GM21737 (cell line): Measurements from ENCODE around the gene LRCH4.
A peak's percentile ranks its signal among the peaks of the same experiment; 100 is the strongest.

Experiments used
- ATAC-seq: cut with Tn5 transposase; IDR thresholded peaks from one replicate; pipeline ENCODE4 v1.9.1; 2021; ENCODE audit warnings: mild to moderate bottlenecking, moderate library complexity; ENCODE audit not compliant: unreplicated experiment

The LRCH4 gene

GRCh38 chr7:100604976-100605911 is 19.3 kb upstream of the LRCH4 start:
- ATAC-seq: no peak

GRCh38 chr7:100604028-100604975 is 18.4 kb upstream of the LRCH4 start:
- ATAC-seq: peak; percentile 46

DNA sequence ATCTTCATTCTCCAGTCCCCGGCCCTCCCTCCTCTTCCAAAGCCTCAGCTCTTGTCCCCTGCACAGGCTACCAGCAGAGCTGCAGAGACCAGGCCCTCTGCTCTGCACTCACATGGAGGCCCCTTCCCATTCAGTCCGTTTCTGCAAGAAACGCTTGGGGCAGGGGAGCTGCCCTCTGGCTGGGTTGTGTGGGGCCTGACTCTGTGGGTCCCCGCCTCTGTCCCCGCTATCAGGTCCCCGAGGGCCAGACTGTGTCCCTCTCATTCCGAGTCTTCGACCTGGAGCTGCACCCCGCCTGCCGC is 17.7 kb upstream of the LRCH4 start:
- no peak for ATAC-seq

DNA sequence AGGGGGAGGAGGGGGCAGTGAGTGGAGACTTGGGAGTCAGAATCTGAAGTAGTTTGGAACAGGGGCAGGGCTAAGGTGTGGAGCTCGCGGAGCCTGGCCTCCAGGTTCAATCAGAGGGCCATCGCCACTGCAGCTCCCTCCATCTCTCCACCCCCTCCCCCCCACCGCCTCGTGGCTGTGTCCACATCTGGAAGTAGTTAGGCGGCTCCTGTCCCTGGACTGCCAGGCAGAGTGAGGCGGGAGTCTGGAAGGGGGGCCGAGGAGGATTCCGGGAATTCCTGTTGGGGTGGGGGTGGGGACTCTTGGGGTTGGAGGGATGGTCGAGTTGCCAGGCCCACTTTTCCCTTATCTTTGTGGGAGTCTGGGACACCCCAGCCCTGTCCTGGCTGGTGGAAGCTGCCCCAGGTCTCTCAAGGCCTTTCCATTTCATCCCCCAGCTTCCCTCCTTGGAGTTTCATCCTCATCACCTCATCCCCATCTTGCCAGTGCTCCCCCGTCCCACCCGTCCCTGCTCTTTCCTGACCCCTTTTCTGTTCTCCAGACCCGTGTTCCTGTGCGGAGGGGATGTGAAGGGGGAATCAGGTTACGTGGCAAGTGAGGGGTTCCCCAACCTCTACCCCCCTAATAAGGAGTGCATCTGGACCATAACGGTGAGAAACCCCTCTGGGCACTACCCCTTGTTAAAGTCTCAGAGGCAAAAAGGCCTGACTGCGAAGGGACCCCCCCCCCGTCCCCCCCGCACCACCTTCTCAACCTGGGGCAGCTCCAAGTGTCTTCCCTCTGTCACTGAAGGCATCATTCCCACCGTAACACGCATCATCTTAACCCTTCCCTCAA is 17.2 kb upstream of the LRCH4 start:
- ATAC-seq: no peak

DNA sequence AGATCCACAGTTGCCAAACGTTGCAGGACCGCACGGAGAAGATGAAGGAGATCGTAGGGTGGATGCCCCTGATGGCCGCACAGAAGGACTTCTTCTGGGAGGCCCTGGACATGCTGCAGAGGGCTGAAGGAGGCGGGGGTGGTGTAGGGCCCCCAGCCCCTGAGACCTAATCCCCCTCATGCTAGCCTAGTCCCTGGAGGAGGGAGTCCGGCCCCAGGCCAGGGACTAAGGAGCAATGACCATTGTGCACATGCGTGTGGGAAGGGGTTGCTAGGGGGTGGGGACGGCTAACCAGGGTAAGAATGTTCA is 14.8 kb upstream of the LRCH4 start:
- ATAC-seq: no peak

DNA sequence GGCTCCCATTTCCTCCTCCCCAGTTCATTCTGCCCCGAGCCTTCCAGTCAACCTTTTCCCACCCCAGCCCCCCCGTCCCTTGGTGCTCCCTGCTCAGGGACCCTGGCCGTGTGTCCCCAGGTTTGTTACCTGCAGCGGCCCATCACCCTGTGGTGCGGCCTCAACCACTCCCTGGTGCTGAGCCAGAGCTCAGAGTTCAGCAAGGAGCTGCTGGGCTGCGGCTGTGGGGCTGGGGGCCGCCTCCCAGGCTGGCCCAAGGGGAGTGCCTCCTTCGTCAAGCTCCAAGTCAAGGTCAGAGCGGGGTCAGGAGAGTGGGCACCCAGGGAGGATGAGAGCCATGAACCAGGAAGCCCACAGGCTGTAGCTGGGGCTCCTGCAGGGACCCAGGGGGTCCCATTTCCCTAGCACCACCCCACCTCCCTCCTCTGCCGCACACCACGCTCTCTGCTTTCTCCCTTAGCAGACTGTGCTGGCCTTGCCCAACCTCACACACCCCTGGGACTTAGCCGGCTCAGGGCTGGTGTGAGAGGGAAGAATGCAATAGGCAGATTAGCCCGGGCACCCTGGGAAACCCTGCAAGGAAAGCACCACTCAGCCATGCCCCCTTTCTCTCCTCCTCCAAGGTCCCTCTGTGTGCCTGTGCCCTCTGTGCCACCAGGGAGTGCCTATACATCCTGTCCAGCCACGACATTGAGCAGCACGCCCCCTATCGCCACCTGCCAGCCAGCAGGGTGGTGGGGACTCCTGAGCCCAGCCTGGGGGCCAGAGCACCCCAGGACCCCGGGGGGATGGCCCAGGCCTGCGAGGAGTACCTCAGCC is 14.2 kb upstream of the LRCH4 start:
- no peak for ATAC-seq

- ATAC-seq: no peak
Observed at GRCh38 chr7:100598425-100598824, 12.5 kb upstream of the LRCH4 start.

- ATAC-seq: no peak
Observed at GRCh38 chr7:100595188-100595587, 9.3 kb upstream of the LRCH4 start.

DNA sequence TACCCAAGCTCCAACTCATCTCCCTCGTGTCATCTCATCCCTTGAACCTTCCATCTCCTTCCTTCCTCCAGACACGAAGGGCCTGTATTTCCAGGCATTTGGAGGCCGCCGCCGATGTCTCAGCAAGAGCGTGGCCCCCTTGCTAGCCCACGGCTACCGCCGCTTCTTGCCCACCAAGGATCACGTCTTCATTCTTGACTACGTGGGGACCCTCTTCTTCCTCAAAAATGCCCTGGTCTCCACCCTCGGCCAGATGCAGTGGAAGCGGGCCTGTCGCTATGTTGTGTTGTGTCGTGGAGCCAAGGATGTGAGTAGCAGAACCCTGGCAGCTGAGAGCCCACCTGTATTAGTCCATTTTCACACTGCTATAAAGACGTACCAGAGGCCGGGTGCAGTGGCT is 5.7 kb upstream of the LRCH4 start:
- no peak for ATAC-seq

GRCh38 chr7:100590077-100590737 is 4.3 kb upstream of the LRCH4 start:
- ATAC-seq: no peak

GRCh38 chr7:100589341-100589947 is 3.5 kb upstream of the LRCH4 start:
- no peak for ATAC-seq

DNA sequence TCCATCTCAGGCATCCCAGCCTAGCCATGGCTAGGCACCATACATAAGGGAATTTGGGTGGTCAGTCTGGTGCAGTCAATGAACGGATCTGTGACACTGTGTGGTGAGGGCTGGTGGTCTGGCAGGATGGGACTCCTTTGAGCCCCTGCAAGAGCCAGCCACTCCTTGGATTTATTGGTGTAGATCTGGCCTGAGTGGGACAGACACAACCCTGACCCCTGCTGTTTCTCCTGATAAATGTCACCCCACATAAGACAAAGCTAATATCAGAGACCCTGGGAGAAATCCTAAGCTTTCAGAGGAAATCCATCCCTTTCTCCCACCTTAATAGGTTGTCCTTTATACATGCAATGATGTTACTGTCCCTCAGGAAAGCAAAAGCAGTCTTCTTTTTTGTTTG is 2.5 kb upstream of the LRCH4 start:
- ATAC-seq: no peak

- ATAC-seq: peak; percentile 77
Observed at GRCh38 chr7:100586266-100587025, 517 bp upstream of the LRCH4 start, which contains the start of gene FBXO24. FBXO24 (plus strand) TSS chr7:100586328; CDS start chr7:100586626, 298 bp downstream.

DNA sequence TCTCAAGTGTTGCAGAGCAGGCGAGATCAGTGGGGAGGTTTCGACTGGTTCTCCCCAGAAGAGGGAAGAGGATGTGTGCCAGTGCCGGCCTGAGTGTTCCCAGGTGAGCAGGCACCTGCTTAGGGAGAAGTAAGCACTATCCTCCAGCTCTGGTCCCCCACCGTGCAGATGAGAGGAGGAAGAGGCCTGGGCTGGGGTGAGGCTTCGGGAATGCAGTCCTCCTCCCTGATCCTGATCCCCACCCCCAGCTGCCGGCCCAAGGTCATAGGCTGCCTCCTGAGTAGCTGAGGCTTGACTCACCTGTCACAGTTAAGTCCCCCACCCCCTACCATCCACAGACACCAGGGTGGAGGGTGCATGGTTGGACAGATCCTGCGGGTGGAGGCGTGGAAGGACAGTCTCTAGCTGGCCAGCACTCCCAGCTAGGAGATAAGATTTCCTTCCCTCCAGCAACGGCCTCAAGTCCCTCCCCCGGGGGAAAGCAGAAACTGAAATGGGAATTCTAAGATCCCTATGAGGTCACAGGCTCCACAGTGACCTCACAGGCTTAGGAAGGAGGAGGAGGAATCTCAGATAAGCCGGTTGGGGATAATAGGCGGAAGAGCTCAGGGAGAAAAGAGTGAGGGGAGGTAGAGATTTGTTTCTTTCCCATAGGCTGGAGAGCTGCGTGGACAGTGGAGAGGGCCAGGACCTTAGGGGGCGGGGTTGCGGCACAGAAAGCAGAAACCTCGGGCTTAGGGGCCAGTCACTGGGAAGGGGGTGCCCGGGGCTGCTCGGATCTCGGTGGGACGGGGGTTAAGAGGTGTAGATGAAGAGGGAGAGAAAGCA is 1.0 kb downstream of the LRCH4 start:
- no peak for ATAC-seq

DNA sequence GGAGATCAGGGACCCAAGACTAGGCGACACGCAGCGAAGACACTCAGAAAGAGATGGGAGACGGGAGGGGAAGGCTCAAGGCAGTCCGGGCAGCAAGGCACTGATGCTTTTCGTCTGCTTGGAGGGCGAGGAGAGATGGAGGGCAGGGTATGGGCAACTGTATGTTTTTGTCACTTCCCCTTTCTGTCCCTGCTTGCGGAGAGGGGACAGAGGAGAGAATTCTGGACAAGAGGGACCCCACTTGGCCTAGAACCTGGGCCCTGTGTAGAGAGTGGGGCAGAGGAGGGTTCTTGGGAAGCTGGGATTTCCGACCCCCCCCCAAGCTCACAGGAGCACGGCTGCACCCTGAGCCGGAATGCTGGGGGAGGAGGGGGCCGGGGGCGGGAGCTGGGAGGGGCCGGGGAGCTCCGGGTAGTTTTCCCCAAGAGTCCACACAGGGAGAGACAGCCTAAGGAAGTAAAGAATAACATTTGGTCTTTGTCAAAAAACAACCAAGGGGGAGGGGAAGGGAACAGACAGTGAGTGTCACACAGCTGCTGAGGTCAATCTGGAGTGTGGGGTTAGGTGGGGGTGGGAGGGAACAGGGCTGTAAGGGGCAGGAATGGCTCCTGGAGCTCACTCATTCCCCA is 1.8 kb downstream of the LRCH4 start:
- no peak for ATAC-seq

DNA sequence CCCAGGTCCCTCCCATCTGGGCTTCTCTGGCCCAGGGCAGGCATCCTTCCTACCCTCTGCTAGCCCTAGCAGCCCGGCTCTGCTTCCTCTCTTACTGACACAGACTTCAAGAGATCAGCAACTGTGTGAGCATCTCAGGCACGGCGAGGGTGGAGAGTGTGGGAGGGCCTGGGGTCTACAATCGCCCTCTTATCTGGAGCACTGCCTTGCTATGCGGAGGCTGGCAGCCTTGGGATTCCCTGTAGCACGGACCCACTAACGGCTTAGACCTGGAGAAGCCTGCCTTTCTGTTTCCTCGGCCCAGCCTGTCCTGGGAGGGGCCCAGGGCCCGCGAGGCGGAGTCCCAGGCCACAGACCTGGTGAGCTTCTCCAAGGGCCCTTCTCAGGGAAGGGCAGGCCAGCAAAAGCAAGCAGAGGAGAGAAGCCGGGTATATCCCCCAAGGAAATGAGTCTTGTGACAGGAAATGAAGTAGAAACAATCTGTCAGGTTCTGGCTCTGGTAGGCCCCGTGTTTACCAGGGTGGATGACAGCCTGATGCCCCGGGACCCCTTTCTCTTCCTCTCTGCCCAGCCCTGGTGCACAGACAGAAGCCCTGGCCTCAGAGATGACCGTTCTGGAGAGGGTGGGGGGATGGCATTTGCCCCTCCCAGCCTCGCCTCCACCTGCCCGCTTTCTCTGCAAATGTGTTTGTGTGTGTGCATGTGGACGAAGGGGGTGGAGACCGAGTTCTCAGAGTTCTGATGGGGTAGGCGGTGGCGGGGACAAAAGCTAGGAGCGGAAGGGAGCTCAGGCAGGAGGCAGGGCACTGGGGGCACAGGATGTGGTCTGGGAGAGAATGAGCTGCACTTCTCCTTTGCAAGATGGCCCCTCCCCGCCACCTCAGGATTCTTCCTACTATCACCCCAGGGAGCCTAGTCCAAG is 2.5 kb downstream of the LRCH4 start:
- no peak for ATAC-seq
